ENCODE results near the gene HOXD11.

GRCh38 chr2:176137906-176138305 is 30.8 kb downstream of the HOXD11 start:
- no peak for TF ChIP-seq CTCF (IDR thresholded peaks at IDR 0.05; ENCODE audit: low read depth, low read length, poor library complexity, severe bottlenecking)
- TF ChIP-seq EZH2phosphoT487 (IDR thresholded peaks at IDR 0.05; ENCODE audit: borderline replicate concordance, low read length) = no peak

All from DOHH2 (cell line).